GM18520 (cell line): ENCODE measurements around the gene PPP1R13L.
"Not testable (repeated sequence)": the region's sequence is repeated elsewhere in the genome, so short reads cannot be mapped to it uniquely, and the experiment has no call there.

Source experiments
- ATAC-seq: cut with Tn5 transposase; IDR thresholded peaks from one replicate; pipeline ENCODE4 v1.9.1; 2021; ENCODE audit not compliant: unreplicated experiment

PPP1R13L gene

DNA sequence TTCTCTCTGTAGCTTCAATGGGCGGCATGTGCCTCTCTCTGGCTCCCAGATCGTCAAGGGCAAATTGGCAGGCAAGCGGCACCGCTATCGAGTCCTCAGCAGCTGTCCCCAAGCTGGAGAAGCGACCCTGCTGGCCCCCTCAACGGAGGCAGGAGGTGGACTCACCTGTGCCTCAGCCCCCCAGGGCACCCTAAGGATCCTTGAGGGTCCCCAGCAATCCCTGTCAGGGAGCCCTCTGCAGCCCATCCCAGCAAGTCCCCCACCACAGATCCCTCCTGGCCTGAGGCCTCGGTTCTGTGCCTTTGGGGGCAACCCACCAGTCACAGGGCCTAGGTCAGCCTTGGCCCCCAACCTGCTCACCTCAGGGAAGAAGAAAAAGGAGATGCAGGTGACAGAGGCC lies 3.3 kb upstream of the PPP1R13L start:
- ATAC-seq: no peak

DNA sequence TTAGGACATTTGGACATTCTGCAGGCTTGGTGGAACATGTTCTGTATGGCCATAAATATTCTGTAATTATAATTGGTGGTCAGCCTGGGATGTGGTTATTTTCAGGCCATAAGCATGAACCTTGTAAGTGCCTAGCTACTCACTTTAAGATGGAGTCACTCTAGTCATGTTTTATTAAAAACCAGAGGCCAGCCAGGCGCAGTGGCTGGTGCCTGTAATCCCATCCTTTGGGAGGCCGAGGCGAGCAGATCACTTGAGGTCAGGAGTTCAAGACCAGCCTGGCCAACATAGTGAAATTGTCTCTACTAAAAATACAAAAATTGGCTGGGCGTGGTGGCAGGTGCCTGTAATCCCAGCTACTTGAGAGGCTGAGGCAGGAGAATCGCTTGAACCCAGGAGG lies 2.7 kb upstream of the PPP1R13L start:
- not testable (repeated sequence) for ATAC-seq

DNA sequence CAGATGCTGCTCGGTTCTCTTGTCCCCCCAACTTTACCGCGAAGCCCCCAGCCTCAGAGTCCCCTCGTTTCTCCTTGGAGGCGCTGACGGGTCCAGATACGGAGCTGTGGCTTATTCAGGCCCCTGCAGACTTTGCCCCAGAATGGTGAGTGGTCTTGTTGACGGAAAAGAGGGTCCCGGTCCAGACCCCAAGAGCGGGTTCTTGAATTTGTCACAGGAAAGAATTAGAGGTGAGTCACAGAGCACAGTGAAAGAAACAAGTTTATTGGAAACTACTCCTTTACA lies 2.2 kb upstream of the PPP1R13L start:
- no peak for ATAC-seq

- peak; percentile 65 for ATAC-seq
Measured at GRCh38 chr19:45406226-45407090, 1.6 kb upstream of the PPP1R13L start, which contains the start of gene POLR1G. POLR1G (plus strand) TSS chr19:45406644; CDS start chr19:45406697, 53 bp downstream.

- peak; percentile 26 for ATAC-seq
Measured at GRCh38 chr19:45405435-45406225, 761 bp upstream of the PPP1R13L start.

DNA sequence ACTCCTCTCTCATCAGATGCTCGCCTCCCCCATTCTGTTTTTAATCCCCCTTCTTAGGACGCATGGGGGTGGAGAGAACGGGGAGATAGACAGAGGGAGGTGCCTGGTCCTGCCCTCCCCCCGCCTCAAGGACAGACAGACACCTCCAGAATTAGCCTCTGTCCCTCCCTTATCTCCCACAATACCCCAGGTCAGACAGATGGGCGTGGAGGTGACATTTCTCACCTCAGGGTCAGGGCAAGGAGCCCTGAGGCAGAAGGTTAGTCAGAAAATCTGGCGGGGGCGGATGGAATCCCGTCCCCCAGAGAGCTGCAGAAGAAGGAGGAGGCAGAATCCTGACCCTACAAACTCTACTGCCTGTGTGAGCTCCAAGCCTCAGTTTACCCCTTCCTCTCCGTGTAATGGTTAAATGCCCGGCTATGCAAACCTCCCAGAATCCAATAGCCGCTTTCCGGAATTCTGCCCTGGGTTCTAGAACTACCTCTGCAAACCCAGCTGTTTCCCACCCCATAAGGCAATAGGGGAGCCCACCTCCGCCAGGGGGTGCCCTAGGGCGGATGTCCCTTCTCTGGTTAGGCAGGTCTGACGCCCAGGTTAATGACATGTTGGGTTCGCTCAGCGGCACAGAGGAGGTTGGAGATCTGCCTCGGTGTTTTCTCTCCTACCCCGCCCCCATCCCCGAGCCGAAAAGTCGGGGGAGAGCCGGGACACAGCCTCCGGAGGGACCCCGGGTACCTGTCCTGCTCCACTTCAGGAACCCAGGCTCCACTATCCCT lies 900 bp downstream of the PPP1R13L start:
- no peak for ATAC-seq

GRCh38 chr19:45403272-45403671 lies 1.6 kb downstream of the PPP1R13L start:
- ATAC-seq: no peak

GRCh38 chr19:45402298-45403061 lies 2.4 kb downstream of the PPP1R13L start:
- ATAC-seq: no peak

DNA sequence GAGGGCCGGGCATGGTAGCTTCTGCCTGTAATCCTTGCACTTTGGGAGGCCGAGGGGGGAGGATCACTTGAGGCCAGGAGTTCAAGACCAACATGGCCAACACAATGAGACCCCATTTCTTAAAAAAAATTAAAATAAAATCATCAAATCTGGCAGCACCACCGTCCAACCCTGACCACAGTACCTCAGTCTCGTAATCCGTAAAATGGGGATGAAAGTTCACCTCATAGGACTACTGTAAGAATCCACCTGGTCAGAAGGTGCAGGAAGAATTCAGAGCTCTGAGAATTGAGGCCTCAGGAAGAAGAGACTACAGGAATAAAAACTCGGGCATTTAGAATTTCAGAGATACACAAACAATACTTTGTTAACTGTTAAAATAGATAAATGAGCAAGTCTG lies 3.1 kb downstream of the PPP1R13L start:
- no peak for ATAC-seq

DNA sequence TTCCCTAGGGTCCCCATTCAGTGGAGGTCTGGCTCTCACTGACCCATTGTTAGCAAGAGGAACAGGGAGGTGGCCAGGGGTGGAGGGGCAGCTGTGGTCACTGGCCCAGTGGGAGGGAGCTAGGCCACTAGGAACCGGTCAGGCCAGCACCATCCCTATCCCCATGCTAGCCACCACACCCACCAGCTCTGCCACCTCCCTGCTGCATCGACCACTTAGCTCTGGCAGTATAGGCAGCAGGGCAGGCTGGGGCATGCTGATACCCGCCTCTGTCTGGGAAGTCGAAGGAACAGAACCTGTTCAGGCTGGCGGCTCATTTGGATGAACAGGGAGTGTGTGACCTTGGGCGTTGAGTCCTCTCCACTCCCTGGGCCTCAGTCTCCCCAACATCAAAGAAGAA lies 4.7 kb downstream of the PPP1R13L start:
- ATAC-seq: no peak

DNA sequence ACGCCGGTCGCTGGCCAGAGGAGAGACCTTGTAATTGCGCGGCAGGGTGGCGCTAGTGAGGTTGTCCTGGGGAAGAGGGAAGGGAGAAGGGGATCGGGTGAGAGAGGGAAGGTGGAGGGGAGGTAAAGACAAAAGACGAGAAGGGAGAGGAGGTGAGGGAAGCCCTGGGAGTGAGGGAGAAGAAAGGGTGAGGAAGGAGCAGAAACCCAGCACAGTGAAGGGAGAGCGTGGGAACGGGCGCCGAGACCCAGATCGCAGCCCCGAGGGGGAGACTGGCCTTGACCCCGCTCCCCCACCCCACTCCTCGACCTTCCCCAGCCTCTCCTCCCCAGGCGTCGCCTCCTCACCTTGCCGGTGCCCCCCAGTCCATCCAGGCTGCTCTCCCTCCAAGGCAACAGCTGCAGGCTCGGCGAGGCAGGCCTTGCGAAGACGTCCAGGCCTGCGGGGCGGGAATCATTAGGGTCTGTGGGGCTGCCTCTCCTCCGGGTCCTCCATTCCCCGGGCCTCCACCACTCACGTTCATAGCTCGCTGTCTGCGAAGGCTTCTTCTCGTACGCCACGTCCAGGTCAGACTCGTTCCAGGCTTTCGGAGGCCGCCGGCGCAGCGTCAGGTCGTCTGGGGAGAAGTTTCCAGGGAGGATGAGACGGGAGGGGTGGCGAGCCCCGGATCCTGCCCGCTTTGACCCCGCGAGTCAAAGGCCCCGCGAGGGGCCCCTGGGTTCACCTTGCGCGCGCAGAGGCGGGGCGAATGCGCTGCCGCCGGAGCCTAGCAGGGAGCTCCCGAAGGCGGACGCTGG lies 8.8 kb downstream of the PPP1R13L start:
- no peak for ATAC-seq

- no peak for ATAC-seq
Measured at GRCh38 chr19:45391871-45392665, 12.8 kb downstream of the PPP1R13L start.

- ATAC-seq: no peak
Measured at GRCh38 chr19:45391346-45391745, 13.5 kb downstream of the PPP1R13L start.

DNA sequence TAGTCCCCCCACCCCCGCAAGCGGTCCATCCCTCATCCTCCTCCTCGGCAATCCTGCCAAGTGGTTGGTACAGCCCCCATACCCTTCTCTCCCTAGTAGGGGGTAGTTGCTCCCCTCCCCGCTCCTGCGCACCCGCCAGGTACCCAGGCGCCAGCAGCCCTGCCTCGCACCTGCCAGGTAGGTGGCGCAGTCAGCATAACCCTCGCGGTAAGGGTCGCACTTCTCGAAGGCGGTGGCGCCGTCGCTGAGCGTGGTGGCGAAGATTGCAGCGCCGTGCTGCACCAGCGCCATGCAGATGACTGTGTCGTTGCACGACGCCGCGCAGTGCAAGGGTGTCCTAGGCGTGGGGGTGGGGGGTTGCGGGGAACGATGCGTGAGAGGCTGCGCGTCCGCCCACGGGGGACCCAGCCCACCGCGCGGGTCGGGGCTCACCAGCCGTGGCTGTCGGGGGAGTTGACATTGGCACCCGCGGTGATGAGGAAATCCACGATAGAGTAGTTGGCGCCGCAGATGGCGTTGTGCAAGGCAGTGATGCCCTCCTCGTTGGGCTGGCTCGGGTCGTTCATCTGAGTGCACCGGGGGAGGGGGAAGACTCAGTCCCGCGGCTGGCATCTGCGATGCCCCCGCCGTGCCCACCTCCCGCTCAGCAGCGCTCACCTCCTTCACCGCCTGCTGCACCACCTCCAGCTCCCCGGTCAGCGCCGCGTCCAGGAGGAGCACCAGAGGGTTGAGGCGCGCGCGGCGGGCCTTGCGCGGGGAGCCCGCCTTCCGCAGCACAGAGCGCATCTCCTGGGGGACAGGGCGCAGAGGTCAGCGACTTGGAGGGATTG lies 19.3 kb downstream of the PPP1R13L start:
- ATAC-seq: no peak

DNA sequence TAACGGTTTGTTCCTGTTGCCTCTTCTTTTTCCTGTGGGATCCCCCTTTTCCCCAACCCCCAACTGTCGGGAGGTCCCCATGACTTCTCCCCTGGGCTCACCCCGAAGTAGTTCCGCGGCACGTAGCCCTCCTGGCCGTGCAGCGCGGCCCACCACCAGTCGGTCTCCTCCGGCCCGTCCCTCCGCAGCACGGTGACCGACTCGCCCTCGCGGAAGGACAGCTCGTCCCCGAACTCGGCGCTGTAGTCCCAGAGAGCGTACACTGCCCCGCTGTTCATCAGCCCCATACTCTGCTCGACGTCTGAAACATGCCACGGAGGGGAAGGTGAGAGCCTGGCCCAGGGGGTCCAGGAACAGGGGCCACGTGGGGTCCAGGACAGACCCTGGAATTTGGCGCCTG lies 22.4 kb downstream of the PPP1R13L start:
- ATAC-seq: no peak

DNA sequence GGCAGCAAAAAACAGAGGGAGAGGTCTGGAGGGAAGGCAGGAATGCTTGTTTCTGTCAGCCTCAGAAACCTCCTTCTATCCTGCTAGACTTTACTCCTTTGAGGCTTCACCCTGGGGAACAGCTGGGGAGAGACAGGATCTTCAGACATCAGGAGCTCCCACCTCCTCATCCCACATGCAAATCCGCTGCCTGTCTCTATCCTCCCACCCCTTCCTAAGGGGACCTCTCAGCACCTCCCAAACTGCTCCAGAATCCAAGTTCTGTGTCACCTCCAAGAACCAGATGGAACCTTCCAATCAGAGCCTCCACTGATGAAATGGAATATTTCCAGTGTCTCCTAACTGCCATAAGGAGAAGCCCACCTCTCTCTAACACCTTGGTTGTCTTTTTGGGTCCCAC lies 24.8 kb downstream of the PPP1R13L start:
- no peak for ATAC-seq

DNA sequence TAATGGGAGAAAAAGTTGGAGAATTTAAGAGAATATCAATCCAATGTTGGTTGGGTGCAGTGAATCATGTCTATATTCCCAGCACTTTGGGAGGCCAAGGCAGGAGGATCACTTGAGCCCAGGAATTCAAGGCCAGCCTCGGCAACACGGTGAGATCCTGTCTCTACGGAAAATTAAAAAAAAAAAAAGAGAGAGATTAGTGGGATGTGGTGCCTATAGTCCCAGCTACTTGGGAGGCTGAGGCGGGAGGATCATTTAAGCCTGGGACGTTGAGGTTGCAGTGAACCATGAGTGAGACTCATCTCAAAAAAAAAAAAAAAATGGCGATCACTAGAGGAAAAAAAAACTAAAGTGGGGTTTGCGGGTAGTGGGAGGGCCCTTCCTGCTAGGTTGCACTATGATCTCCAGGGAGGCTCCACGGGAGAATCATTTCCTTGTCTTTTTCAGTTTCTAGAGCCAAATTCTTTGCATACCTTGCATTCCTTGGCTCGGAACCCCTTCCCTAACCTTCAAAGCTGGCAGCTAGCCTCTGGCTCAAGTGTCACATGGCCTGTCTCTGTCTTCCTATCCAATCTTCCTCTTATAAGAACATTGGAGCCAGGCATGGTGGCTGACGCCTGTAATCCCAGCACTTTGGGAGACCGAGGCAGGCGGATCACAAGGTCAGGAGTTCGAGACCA lies 28.7 kb downstream of the PPP1R13L start:
- ATAC-seq: no peak
